Hepatocyte (in vitro differentiated cells): ENCODE data around the gene CACNG5.

Experiments
- EZH2 ChIP-seq: fragments of 200-600 bp; sonication (generic); IDR thresholded peaks from 2 replicates; pipeline ENCODE4 v1.6.1; 2016; ENCODE audit warnings: antibody characterized with exemption, mild to moderate bottlenecking, borderline replicate concordance
- EZH2phosphoT487 ChIP-seq: fragments of 200-600 bp; sonication (generic); IDR thresholded peaks from one replicate; pipeline ENCODE4 v1.6.1; 2018; ENCODE audit warnings: antibody characterized with exemption, mild to moderate bottlenecking, low read depth, moderate library complexity; ENCODE audit not compliant: unreplicated experiment, severe bottlenecking
- TF ChIP-seq, protein P1 (sequence below): fragments of 200-600 bp; sonication (generic); IDR thresholded peaks from 2 replicates; pipeline ENCODE4 v1.5.1; 2016; ENCODE audit warnings: antibody characterized with exemption, mild to moderate bottlenecking; ENCODE audit not compliant: poor library complexity

GRCh38 chr17:66789093-66789492, 45.8 kb upstream of the CACNG5 start:
- TF ChIP-seq, protein P1, sequence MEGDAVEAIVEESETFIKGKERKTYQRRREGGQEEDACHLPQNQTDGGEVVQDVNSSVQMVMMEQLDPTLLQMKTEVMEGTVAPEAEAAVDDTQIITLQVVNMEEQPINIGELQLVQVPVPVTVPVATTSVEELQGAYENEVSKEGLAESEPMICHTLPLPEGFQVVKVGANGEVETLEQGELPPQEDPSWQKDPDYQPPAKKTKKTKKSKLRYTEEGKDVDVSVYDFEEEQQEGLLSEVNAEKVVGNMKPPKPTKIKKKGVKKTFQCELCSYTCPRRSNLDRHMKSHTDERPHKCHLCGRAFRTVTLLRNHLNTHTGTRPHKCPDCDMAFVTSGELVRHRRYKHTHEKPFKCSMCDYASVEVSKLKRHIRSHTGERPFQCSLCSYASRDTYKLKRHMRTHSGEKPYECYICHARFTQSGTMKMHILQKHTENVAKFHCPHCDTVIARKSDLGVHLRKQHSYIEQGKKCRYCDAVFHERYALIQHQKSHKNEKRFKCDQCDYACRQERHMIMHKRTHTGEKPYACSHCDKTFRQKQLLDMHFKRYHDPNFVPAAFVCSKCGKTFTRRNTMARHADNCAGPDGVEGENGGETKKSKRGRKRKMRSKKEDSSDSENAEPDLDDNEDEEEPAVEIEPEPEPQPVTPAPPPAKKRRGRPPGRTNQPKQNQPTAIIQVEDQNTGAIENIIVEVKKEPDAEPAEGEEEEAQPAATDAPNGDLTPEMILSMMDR: no peak
- TF ChIP-seq EZH2phosphoT487 (no peak), EZH2 (no peak)
